Stimulated activated CD8-positive, alpha-beta memory T cell treated with anti-CD3 and anti-CD28 coated beads, Interleukin-2, amount 100 ng/mL, for 1 hour (primary cell): ENCODE measurements around the gene MRC2.
A peak's percentile ranks its signal among the peaks of the same experiment; 100 is the strongest.

Experiments used
- DNase-seq, 2 donors: peaks; one replicate each; pipeline ENCODE4 v3.0.0-alpha.2; 2020; ENCODE audit warnings: low read depth in 2 of 2

The MRC2 gene

DNA sequence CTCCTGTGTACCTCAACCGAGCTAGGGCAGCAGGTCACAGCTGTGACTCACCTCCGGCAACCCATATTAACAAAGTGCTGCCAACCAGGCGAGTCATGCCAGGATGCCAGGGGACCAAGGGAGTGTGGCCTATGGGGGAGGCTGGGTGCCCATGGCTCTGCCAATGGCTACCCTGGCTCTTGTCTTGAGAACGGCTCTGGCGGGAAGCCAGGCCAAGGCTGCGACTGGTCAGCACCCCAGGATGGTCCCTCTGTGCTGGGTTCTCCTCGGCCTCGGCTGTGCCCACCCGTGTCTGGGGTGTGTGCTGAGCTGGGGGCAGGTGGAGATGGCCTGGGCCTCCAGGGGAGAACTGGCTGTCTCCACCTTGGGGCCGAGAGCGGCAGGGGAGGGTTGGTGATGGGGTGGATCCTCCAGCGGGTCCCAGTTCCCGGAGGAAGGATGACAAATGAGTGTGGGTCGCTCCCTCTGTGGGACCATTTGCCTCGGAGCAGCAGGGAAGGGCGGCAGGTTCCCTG, 75.8 kb downstream of the MRC2 start:
- DNase-seq, result no peak

- peak; percentile 41 to 45 for DNase-seq
Measured at GRCh38 chr17:62703776-62704380, 76.4 kb downstream of the MRC2 start.

- DNase-seq, result no peak
Measured at GRCh38 chr17:62704381-62704971, 77.0 kb downstream of the MRC2 start.

DNA sequence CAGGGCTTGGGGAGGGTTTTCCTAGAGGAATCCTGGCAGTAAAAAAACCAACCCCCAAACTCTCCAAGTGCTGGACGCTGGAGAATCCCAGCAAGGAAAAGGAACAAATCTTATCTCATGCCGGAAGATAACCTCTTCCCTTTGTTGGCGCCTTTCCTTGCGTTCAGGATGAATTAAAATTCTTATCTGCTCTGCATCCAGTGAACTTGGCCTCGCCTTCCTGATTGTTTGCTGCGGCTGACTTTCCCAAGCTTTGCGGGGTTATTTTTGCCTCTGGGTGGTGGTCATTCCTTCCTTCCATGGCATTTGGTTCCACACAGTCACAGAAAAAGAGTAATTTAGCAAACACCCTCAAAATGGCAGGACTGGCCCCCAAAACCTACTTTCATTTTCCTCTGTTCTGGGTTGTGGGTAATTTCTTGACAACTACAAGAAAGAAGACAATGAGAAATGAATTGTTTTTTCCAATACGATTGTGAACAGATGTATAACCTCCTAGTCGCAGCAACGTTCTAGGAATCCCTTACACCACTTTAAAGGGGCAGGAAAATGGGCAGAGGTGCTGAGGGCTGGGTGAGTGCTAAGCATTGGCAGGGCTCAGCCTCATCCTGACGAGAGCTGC, 77.8 kb downstream of the MRC2 start:
- DNase-seq, result no peak

- no peak for DNase-seq
Measured at GRCh38 chr17:62705778-62706597, 78.5 kb downstream of the MRC2 start.

- no peak for DNase-seq
Measured at GRCh38 chr17:62706598-62707424, 79.3 kb downstream of the MRC2 start.

DNA sequence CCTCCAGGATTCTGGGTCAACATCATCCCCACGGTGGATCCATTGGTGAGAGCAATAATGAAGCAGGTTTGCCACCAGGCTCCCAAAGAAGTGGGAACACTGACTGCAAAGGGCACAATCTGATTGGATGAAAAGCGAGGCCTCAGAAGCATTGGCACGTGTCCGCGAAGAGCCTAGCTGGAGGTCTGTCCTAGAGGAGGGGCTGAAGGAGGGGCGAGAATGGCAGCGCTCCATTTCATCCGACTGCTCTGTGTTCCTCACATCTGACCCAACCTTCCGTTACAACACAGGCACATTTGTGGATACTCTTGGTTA, 79.9 kb downstream of the MRC2 start:
- DNase-seq, result no peak

DNA sequence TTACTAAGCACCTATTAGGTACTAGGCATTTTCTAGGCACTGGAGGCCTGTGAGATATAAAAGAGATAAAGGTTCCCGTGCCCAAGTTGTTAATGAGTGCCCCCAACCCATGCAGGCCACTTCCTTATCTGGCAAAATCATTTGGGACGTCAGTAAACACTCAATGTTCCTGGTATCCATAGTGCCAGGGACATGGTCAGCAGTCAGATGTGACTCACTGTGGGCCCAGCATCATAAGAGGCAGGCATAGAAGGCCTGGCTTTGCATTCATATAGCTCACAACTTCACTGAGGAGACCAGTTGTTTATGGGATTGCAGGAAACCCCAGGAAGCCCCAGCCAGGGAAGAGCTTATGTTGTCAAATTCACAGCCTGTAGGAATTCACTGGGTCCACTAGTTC, 81.1 kb downstream of the MRC2 start:
- DNase-seq, result no peak

- DNase-seq, result no peak
Measured at GRCh38 chr17:62712171-62712581, 84.7 kb downstream of the MRC2 start.

- DNase-seq, result no peak
Measured at GRCh38 chr17:62713086-62713881, 85.8 kb downstream of the MRC2 start.

DNA sequence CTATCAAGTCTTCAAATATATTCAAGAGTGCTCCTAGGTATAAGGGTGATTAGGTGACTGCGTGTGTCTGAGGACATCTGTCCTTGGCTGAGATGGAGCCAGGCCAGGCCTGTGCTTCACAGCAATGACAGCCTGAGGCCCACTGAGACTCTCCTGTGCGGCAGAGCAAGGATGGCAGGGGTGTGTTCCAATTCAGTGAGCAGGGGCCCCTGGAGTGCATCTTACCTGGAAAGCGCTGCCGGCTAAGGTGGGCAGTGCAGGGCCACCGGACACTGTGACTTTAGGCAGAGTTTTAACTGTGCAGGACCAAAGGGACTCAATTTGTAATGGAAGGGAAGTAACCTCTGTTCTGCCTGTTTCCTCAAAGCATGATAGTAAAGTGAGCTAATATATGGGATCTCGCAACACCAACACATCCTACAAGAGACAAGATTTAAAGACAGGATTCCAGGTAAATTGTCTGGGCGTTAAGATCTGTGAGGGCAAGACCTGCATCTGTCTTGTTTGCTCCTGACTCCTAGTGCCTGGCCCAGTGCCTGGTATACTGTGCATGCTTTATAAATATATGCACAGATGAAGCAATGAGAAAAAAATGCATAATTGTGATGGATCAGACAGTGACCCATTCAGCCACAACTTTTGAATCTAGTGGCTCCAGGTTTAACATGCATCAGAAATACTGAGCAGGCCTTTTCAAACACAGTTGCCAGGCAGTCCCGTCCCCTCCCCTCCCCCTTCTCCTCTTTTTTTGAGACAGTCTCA, 86.7 kb downstream of the MRC2 start:
- no peak for DNase-seq

DNA sequence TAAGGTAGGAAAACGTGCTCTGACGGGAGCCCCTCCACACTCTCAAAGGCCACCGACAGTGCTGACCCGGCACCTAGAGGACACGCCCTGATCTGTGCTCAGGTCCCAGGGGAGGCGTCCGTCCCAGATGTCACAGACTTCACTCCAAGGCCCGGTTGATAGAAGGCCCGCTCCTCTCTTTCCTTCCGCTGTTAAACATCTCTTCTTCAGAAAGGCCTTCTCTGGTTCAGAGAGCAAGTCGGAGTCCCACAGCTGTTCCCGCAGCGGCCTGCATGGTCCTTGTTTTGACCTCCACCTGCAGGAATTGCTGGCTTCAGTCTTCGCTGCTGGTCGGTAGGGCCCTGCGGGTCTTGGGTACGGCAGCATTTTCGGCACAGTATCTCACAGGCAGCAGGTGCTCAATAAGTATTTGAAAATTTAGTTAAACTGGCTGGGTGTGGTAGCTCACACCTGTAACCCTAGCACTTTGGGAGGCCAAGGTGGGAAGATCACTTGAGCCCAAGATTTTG, 88.5 kb downstream of the MRC2 start:
- no peak for DNase-seq

- no peak for DNase-seq
Measured at GRCh38 chr17:62716834-62717588, 89.5 kb downstream of the MRC2 start.

- DNase-seq, result no peak
Measured at GRCh38 chr17:62717589-62717855, 90.1 kb downstream of the MRC2 start.

DNA sequence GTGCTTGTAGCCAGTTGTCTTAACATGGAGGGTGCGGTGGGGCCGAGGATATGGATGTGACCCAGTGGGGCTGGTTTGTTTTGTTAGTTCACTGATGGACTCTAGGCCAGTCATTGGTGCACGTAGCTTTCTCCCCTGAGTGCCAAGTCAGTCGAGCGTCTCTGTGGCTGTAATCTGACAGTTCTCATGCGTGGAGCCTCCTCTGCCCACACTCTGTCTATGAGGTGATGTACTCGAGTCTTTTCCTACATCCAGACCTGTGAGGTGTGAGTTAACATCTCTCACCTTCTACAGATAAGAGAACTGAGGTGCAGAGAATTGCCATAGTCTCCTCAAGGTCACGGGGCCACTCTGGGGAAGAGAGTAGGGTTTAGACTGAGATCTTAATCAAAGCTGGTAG, 90.4 kb downstream of the MRC2 start:
- no peak for DNase-seq

GRCh38 chr17:62718429-62718828, 91.0 kb downstream of the MRC2 start:
- no peak for DNase-seq

DNA sequence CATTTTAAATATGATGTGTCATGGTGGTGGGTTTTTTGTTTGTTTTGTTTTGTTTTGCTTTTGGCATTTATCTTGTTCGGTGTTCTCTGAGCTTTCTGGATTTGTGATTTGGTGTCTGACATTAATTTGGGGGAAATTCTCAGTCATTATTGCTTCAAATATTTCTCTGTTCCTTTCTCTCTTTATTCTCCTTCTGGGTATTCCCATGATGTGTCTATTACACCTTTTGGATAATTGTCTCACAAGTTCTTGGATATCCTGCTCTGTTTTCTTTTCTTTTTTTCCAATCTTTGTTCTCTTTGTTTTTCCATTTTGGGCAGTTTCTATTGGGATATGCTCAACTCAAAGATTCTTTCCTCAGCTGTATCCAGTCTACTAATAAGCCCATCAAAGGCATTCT, 92.1 kb downstream of the MRC2 start:
- no peak for DNase-seq

DNA sequence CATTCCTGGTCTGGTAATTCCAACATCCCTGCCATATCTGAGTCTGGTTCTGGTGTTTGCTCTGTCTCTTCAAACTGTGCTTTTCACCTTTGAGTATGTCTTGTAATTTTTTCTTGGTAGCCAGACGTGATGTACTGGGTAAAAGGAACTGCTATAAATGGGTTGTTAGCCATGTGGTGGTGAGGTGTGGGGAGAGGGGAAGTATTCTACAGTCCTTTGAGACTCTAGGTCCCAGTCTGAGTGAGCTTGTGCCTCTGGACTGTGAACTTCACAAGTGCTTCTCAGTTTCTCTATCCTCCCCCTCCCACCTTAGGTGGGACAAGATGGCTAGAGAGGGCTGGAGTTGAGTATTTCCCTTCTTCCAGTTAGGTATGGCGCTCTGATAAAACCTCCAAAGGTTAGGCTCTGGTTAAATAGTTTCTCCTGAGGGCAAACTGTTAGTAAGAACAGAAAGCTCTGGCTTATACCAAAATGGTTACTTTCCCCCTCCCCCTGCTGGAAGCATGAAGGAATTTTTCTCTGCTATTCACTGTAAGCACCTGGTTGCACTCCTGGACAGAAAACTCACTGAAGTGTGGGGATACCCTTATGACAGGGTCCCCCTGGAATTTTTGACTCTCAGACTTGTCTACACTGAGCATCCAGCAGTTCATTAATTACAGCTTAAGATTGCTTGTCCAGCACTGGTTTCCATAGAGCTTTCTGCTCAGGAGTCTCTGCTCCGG, 92.8 kb downstream of the MRC2 start:
- no peak for DNase-seq

DNA sequence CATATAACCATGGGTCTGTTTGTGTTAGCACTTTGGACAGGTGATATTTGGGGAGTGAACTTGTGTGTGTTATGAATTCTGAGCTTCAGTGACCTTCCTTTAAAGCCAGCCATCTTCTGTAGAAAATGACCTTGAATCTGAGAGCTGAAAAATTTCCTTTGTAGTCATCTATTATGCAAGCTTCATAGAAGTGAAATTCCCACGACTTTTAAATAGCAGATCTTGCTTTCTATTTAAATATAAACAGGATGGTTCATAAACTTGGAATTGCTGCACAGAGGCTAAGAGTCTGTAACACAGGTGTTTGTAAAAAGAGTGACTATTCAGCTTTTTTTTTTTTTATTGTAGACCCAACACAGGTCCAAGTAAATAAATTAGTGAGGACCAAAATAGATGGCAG, 95.2 kb downstream of the MRC2 start:
- no peak for DNase-seq
